ENCODE data around the gene DOC2B.
"Not testable (repeated sequence)": the region's sequence is repeated elsewhere in the genome, so short reads cannot be mapped to it uniquely, and the experiment has no call there.

The DOC2B gene

DNA sequence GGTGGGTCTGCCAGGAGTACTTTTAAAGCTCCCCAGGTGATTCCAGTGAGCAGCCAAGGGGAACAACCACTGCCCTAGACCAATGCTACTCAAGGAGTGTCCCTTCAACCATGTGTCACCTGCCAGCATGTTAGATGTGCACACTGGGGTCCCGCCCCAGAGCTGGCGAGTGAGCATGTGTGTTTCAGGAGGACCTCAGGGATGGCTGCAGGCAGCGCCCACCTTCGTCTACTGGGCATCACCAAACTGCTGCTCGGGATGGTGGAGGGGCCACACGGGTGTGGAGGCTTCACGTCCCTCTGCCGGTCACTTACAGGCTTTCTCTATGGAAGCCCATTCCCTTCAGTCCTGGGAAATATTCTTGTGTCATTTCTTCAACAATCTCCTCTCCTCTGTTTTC, 29.0 kb upstream of the DOC2B start:
- DNase-seq, result no peak

DNA sequence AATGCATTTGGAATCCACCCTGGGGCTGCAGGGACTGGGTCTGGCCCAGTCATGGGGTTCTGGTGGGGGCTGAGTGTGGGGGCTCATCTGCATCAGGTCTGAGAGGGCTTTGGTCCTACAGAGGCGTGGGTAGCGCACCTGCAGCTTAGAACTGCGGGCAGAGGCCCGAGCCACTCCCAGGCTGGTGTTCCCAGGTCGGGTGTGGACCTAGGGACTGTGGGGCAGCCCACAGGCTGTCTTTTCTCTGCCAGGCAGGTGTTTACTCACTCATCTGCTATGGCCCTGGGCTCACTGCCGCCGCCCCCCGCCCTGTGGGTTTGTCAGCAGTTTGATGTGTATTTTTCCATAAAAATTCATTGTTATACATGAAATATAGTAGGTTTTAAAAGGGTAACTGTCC, 27.0 kb upstream of the DOC2B start:
- DNase-seq, result no peak

DNA sequence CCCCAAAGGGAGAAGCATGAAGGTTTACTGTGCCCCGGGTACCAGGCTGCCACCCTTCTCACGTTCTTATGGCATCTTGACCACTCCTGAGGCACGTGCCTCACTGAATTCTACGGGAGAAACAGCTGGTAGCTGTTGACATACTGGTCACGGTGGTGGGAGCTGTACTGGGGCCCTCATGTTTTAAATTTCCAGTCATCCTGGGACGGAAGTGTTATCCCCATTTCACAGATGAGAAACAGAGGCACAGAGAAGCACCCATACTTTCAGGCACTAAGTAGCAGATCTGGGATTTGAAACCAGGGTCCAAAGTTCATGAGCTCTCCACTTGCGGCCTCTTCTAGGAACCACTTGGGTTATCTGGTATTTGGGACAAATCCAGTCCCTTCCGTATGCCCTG, 26.3 kb upstream of the DOC2B start:
- no peak for DNase-seq

DNA sequence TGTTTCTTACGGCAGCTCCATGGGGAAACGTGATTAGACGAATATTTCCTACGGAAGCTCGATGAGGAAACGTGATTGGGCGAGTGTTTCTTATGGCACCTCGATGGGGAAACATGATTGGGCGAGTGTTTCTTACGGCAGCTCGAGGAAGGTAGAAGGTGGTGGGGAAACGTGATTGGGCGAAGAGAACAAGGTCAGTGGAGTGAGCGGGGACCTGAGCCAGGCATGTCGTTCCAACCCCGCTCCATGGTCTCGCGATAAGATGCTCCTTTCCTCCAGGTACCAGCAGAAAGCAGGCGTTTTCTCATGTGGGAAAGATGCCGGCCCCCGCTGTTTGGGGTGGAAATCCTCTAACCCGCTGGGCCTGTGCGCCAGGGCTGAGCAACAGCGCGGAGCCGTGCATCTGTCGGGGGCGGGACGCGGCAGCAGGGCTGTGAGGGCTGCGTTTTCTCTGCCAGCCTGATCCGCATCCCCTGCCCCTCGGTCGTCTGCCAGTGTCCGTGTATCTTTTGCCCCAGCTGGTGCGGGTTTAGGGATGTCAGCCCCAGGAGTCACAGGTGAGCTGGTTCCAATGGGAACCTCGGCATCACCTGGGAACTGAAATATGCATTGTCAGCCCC, 25.6 kb upstream of the DOC2B start:
- no peak for DNase-seq

DNA sequence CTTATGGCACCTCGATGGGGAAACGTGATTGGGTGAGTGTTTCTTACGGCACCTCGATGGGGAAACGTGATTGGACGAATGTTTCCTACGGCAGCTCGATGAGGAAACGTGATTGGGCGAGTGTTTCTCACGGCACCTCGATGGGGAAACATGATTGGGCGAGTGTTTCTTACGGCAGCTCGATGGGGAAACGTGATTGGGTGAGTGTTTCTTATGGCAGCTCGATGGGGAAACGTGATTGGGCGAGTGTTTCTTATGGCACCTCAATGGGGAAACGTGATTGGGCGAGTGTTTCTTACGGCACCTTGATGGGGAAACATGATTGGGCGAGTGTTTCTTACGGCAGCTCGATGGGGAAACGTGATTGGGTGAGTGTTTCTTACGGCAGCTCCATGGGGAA, 25.0 kb upstream of the DOC2B start:
- not testable (repeated sequence) for DNase-seq

DNA sequence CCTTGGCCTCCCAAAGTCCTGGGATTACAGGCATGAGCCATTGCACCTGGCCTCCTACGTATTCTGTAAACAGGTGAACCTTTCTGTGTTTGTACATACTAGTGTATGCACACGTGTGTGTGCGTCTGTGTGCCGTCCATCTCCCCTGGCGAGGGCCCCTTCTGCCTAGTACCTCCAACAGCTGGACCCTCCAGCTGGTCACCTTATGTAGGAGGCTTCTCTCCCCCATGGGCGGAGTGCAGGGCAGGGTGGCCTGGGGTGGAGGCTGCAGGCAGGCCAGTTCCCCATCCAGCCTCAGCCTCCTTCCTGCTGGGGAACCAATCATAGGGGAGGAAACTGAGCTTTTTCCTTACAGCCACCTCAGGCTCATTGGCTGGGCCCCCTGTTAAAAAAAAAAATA, 24.4 kb upstream of the DOC2B start:
- no peak for DNase-seq

DNA sequence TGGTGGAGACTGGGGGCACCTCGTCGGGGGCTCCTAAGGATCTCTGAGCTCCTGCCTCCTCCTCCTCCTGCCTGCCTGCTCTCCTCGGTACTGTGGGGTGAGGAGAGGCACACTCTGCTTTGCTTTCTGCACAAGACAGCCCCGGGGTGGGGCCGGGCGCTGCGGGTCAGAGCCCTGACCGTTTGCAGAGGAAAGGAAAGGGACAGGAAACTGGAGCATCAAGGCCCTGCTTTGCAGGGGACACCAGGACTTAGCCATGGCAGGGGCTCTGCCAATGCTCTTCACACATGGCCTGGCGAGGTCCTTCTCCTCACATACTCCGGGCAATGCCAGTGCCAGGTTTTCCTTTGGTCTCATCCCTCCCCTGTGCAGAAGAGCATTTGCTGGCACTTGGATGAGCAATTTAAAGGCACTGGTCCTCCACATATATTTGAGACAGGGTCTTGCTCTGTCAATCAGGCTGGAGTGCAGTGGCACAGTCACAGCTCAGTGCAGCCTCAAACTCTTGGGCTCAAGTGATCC, 23.8 kb upstream of the DOC2B start:
- DNase-seq, result no peak

DNA sequence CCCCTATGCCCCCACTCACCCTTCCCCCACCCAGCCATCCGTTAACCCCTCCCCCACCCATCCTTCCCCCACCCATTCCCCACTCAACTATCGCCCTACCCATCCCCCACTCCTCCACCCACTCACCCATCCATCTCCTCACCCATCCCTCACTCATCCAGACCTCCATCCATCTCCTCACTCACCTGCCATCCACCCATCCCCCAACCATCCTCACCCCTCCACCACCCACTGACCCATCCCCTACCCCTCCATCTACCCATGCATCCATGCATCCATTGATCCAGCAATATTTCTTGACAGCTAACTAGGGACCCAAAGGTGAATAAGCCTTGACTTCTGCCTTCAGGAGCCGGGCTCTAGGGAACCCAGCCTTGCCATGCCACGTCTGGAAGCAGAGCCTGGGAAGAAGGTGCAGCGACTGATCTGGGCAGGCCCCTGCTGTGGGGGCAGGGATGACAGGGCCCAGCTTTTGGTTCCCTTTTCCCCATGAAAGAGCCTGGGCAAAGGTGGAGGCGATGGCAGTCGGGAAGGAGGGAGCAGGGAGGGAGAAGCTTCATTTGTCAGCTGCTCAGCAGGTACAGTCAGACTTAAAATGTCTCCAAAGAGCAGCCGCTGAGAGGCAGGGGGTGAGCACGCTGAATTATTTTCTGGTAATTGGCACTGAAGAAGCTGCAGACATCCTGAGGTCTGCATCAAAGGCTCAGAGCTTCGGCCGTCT, 23.1 kb upstream of the DOC2B start:
- no peak for DNase-seq

DNA sequence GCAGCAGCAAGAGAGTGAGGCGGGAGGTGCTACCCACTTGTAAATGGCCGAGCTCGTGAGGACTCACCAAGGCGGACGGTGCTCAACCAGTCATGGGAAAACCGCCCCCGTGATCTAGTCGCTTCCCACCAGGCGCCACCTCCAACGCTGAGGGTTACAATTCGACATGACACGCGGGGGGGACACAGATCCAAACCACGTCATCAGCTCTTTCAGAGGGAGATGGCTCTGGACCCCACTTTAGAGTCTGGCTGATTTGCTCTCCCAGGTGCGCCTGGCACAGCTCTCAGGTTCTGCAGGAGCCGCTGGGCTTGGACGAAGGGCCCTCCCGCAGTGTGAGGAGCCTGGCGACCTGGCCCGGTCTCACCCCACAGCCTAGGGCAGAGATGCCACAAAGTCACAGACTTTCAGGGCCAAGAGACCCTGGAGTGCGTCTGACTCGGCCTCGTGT, 21.1 kb upstream of the DOC2B start:
- DNase-seq, result no peak

DNA sequence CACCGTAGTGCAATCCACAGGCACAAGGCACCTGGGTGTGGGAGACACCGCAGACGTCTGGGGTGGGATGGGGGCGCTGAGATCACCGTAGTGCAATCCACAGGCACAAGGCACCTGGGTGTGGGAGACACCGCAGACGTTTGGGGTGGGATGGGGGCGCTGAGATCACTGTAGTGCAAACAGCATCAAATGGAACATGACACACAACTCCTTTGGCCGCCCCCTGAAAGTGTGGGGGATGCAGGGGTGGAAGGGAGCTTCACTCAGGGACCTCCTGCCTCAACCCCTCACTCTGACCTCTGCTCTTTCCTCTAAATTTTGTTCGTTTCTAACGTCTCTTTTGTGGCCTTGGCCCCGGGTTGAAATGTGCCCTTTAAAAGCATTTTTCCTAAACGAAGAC, 20.3 kb upstream of the DOC2B start:
- DNase-seq, result not testable (repeated sequence)

DNA sequence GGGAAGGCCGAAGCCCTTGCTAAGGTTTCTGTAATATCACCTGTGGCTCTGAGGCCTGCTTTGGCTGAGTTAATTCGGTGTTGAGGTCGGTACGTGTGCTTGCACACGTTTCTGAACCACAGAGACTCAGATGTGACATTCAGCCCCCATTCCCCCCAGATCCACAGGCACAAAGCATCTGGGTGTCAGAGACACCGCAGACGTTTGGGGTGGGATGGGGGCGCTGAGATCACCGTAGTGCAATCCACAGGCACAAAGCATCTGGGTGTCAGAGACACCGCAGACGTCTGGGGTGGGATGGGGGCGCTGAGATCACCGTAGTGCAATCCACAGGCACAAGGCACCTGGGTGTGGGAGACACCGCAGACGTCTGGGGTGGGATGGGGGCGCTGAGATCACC, 19.8 kb upstream of the DOC2B start:
- not testable (repeated sequence) for DNase-seq

DNA sequence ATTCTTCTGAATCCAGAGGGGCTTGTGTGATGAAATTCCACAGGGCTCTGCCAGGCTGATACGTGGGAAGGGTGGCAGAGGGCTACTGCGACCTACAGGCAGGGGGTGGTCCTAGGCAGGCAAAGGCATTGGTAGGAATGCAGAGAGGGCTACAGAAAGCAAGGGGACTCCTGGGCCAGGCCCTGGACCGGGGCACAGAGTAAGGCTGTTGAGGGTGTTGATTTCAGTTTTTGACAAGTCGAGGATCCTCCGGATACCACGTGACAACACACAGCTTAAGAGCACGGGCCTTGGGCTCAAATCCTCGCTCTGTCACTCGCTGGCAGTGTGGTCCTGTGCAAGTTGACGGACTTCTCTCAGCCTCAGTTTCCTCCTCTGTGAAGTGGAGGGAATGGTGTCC, 19.1 kb upstream of the DOC2B start:
- DNase-seq, result no peak

DNA sequence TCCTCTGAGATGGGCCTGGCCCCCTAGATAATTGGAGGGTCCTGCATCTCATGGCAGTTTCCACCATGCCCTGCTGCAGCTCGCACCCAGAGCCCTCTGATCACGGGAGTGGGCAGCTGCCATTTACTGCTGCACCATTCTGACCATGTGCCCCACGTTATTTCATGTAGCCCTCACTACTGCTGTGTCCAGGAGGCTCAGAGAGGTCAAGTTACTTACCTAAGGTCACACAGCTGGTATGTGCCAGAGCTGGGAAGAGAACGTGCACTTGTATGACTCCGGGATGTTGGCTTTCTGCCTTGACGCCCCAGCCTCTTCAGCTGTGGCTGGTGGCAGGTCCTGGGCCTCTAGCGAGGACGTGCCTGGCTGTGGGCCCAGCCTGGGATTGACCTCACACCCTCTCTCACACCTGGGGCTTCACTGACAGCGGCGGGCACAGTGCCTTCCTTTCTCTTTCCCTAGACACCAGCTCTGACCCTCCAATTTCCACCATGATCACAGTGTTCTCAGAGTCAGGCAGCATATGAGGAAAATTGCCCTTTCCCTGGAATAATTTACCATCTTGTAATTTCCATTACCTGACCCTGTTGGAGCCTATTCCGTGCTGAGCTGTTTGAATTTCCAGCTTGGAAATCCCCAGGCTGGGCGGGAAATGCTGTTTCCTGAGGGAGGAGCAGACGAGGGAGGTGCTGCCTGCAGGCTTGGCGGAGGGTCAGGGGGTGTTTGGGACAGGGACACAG, 18.5 kb upstream of the DOC2B start:
- DNase-seq, result no peak

DNA sequence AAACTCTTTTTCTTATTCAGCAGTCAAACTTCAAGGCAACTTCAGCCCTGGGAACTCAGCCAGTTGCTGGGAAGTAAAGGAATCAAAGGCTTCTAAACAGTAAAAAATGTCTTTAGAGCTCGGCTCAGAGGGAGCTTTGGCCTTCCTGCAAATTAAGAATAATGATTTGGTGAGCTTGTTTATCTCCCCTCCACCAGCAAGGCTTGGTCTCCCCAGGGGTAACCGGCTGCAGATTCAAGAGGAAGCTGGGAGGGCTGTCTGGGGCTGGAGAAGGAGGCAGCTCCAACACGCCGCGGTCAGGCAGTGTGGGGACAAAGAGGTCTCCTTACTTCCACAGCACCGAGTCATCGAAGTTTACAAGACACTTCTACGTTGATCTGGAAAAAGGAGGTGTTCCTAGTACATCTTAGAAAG, 17.7 kb upstream of the DOC2B start:
- DNase-seq, result no peak

DNA sequence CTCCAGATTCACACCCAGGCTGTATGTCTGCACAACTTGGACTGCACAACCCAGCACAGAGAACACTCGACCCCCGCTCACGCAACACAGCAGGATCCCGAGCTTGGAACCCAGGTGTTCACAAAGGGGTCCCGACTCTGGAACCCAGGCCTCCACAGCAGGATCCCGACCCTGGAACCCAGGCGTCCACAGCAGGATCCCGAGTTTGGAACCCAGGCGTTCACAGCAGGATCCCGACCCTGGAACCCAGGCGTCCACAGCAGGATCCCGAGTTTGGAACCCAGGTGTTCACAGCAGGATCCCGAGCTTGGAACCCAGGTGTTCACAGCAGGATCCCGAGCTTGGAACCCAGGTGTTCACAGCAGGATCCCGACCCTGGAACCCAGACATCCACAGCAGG, 16.8 kb upstream of the DOC2B start:
- DNase-seq, result not testable (repeated sequence)

DNA sequence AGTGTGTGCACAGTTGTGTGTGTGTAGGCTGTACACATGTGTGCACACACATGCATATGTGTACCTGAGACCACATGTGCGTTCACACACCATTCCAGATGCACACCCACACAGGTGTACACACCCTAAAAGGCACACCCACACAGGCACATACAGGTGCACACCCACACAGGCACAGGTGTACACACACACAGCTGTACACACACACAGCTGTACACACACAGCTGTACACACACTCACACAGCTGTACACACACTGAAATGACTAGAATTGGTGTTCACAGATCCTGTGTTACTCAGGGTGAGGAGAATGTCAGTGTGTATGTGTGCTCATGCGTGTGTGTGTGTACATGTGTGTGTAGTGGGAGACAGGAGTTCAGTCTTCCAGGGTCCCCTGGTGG, 15.9 kb upstream of the DOC2B start:
- no peak for DNase-seq

DNA sequence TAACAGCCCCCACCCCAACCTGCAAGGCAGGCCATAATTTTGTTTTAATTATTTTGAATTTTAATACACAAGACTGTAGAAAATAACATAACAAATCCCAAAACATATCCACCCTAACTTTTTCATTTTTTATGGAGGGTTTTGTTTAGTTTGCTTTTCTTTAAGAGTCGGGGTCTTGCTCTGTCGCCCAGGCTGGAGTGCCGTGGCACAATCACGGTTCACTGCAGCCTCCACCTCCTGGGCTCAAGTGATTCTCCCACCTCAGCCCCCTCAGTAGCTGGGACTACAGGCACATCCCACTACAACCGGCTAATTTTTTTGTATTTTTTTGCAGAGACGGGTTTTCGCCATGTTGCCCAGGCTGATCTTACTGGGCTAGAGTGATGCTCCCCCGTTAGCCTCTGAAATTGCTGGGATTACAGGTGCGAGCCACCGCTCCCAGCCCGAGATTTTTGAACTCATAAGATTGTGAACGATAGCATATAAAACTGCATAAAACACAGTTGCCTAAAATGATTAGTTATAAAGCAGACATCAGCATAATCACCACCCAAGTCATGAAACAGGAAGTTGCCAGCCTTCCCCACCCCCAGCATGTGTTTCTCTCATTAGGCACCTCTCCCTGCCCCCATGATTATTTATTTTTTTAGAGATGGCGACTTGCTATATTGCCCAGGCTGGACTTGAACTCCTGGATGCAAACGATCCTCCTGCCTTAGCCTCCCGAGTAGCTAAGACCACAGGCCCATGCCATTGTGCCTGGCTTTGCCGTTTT, 13.6 kb upstream of the DOC2B start:
- no peak for DNase-seq

DNA sequence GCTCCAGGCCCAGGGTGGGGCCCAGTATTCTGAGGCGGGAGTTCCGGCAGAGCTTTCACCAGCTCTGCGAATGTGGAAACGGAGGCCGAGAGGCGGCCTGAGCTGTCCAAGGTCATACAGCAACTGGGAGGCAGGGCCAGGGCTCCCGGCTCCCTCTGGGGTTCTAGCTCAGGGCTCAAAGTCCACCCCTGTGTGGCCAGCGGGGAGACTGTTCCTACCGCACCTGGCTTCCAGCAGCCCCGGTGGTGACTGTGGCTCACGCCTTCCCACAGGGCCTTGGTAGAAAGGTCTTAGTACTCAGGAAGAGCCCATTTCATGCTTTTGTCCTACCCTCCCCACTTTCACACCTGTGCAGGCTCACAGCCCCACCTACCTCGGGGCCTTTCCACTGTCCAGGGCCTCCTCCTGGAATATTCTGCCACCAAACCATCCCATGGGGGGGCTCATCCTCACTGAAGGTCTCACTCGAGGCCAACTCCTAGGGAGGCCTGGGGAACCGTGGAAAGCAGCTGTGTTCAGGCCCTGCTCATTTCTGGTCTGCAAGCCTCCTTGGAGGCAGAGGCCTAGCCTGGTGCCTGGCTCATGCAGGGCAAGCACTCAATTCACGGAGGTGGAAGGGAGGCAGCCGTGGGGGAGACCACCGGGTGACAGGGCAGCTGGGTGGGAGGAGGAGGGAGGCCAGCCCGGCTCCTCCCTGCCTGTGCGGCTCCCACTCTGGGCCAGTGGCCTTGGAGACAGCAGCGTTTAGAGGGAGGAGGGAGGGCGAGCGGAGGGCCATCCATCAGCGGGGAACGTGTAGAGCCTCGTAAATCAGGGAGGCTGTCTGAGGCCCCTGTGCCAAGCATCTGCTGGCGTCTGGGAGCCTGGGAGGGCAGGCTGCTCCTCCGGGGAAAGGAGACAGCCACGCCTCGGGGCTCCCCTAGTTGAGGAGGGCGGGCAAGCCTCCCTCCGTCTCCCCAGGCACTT, 12.7 kb upstream of the DOC2B start:
- no peak for DNase-seq

DNA sequence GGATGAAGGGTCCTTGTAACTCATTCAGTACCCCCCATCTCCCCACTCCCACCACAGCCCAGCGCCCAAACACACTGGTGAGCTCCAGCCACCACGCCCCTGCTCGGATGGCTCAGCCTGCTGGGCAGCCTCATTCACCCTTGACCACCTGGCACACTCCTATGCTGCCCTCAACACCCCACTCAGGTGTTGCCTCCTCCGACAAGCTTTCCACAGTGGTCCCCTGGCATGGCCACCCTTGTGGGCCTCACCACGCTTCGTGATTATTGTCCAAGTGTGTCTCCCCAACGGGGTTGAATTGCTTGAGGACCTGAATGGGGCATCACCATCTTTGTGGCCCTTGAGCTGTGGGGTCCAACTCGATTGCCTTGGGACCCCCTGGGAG, 12.0 kb upstream of the DOC2B start:
- no peak for DNase-seq

DNA sequence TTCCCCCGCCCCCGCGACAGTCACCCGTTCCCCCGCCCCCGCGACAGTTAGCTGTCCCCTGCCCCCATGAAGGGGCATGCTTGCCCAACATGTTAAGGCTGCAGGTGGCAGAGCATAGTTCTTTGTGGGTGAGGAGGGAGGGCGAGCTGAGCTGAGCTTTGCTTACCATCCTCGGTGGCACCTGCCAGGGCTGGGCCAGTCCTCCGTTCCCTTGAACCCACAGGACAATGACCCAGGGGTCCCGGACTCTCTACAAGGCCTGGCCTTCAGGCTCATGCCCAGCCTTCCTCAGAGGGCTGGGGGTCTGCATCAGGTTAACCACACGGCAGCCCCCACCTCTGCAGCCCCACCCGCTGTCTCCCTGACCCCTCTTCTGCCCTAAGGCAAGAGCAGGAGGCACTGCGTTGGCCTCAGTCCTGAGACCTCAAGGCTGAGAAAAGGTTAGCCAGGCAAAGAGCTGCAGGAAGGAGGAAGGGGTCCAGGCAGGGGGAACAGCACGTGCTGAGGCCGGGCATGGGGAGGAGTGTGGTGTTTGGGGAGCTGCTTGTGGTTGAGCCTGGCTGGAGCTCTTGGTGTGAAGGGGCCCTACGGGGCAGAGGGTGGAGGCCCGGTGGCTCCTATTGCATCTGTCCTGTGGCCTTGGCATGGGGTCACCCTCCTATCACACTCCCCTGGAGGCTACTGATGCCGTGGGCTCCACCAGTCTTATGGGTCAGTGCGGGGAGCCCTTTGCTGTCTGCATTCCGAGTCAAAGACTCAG, 11.4 kb upstream of the DOC2B start:
- DNase-seq, result no peak

DNA sequence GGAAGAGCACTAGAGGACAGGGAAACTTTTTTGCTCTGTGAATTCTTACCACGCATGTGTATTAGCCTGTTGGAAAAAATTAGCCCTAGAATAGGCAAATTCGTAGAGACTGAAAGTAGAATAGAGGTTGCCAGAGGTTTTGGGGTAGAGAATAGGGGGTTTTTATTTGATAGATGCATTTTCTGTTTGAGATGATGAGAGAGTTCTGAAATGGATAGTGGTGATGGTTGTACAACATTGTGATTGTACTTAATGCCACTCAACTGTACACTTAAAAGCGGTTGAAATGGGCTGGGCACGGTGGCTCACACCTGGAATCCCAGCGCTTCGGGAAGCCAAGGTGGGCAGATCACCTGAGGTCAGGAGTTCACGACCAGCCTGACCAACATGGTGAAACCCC, 8.0 kb upstream of the DOC2B start:
- no peak for DNase-seq
